GM12873 (cell line): ENCODE data around the gene PAQR9.

ENCODE experiments used
- CTCF ChIP-seq: IDR thresholded peaks from 2 replicates; pipeline ENCODE4 v1.5.1; 2012; ENCODE audit warnings: low read depth, mild to moderate bottlenecking, moderate library complexity, low read length, control low read depth; ENCODE audit not compliant: insufficient read depth; ENCODE audit errors: missing control alignments

The PAQR9 gene

GRCh38 chr3:142913432-142913831, 50.0 kb downstream of the PAQR9 start:
- TF ChIP-seq CTCF, result no peak

- TF ChIP-seq CTCF, result no peak
These were observed 50.9 kb downstream of the PAQR9 start for GRCh38 chr3:142912402-142913172.
